Measurements from ENCODE around the gene PCDH9. TPM values are rescaled to one million over a fixed set of nuclear protein-coding genes. Genes with fewer than 3 reads are reported as not detected.
"Not testable (repeated sequence)": the region's sequence is repeated elsewhere in the genome, so short reads cannot be mapped to it uniquely, and the experiment has no call there.

PCDH9 gene
- total RNA-seq, 2 donors from 2014 or later, result 0.20 to 0.50 TPM

- no peak overlapping the region for H3K4me3 Mint-ChIP-seq
- ATAC-seq, result no peak
- DNase-seq (ENCODE audit: low spot score), result no peak
- H3K9me3 Mint-ChIP-seq, result peaks cover 9% of the 10 kb centered on the region
- H3K27ac Mint-ChIP-seq, result no peak overlapping the region
- H3K27me3 Mint-ChIP-seq, result no peaks in the 10 kb centered on the region
- H3K36me3 Mint-ChIP-seq, result no peaks in the 10 kb centered on the region
- no peaks in the 10 kb centered on the region for H3K4me1 Mint-ChIP-seq (ENCODE audit: low read depth in 2 of 2)
Observed at GRCh38 chr13:66774046-66774445, 456.1 kb downstream of the PCDH9 start.

- DNase-seq (ENCODE audit: low spot score) (no peak), ATAC-seq (no peak)
- peaks cover 15% of the 10 kb centered on the region for H3K9me3 Mint-ChIP-seq
- no peak overlapping the region for H3K27ac Mint-ChIP-seq
- peaks cover 11% of the 10 kb centered on the region for H3K36me3 Mint-ChIP-seq
- H3K4me1 Mint-ChIP-seq (ENCODE audit: low read depth in 2 of 2), result no peaks in the 10 kb centered on the region
- H3K4me3 Mint-ChIP-seq, result no peak overlapping the region
- H3K27me3 Mint-ChIP-seq, result no peaks in the 10 kb centered on the region
Observed at GRCh38 chr13:66765559-66765958, 464.6 kb downstream of the PCDH9 start.

- peaks cover 11% of the 10 kb centered on the region for H3K36me3 Mint-ChIP-seq
- DNase-seq (ENCODE audit: low spot score), result not testable (repeated sequence)
- H3K9me3 Mint-ChIP-seq, result peaks cover 18% of the 10 kb centered on the region
Observed at GRCh38 chr13:66760678-66761077, 469.5 kb downstream of the PCDH9 start.

GRCh38 chr13:66759919-66760318 lies 470.2 kb downstream of the PCDH9 start:
- H3K4me1 Mint-ChIP-seq (ENCODE audit: low read depth in 2 of 2), result no peaks in the 10 kb centered on the region
- no peak for ATAC-seq
- no peaks in the 10 kb centered on the region for H3K27me3 Mint-ChIP-seq
- H3K4me3 Mint-ChIP-seq, result no peak overlapping the region
- H3K27ac Mint-ChIP-seq, result no peak overlapping the region
- DNase-seq (ENCODE audit: low spot score), result no peak
- peaks cover 16% of the 10 kb centered on the region for H3K9me3 Mint-ChIP-seq
- H3K36me3 Mint-ChIP-seq, result peaks cover 11% of the 10 kb centered on the region

More at GRCh38 chr13:66760678-66761077, 469.5 kb downstream of the PCDH9 start:
- H3K4me1 Mint-ChIP-seq (ENCODE audit: low read depth in 2 of 2); H3K4me3 Mint-ChIP-seq; H3K27ac Mint-ChIP-seq; H3K27me3 Mint-ChIP-seq; ATAC-seq: not testable (repeated sequence)

- Mint-ChIP-seq H3K27ac (no peak overlapping the region), H3K4me3 (no peak overlapping the region), H3K36me3 (no peaks in the 10 kb centered on the region), H3K4me1 (ENCODE audit: low read depth in 2 of 2) (no peaks in the 10 kb centered on the region), H3K9me3 (peaks cover 10% of the 10 kb centered on the region), H3K27me3 (no peaks in the 10 kb centered on the region)
- ATAC-seq, result no peak
- DNase-seq (ENCODE audit: low spot score), result no peak
Observed at GRCh38 chr13:66751691-66752090, 478.4 kb downstream of the PCDH9 start.

- no peak for DNase-seq (ENCODE audit: low spot score)
- no peaks in the 10 kb centered on the region for H3K27me3 Mint-ChIP-seq
- H3K36me3 Mint-ChIP-seq, result no peaks in the 10 kb centered on the region
- H3K9me3 Mint-ChIP-seq, result peaks cover 13% of the 10 kb centered on the region
- H3K4me1 Mint-ChIP-seq (ENCODE audit: low read depth in 2 of 2), result no peaks in the 10 kb centered on the region
- H3K4me3 Mint-ChIP-seq, result no peak overlapping the region
- no peak for ATAC-seq
- H3K27ac Mint-ChIP-seq, result no peak overlapping the region
Observed at GRCh38 chr13:66748712-66749111, 481.4 kb downstream of the PCDH9 start.

GRCh38 chr13:66745307-66745706 lies 484.8 kb downstream of the PCDH9 start:
- Mint-ChIP-seq H3K4me3 (no peak overlapping the region), H3K9me3 (peaks cover 7% of the 10 kb centered on the region), H3K27me3 (no peaks in the 10 kb centered on the region), H3K36me3 (no peaks in the 10 kb centered on the region), H3K4me1 (ENCODE audit: low read depth in 2 of 2) (no peaks in the 10 kb centered on the region), H3K27ac (no peak overlapping the region)
- DNase-seq (ENCODE audit: low spot score), result no peak
- no peak for ATAC-seq

GRCh38 chr13:66723576-66723975 lies 506.6 kb downstream of the PCDH9 start:
- no peaks in the 10 kb centered on the region for H3K36me3 Mint-ChIP-seq
- peaks cover 12% of the 10 kb centered on the region for H3K9me3 Mint-ChIP-seq
- no peaks in the 10 kb centered on the region for H3K27me3 Mint-ChIP-seq
- H3K4me1 Mint-ChIP-seq (ENCODE audit: low read depth in 2 of 2), result no peaks in the 10 kb centered on the region
- no peak overlapping the region for H3K27ac Mint-ChIP-seq
- ATAC-seq, result no peak
- no peak overlapping the region for H3K4me3 Mint-ChIP-seq
- DNase-seq (ENCODE audit: low spot score), result no peak

- Mint-ChIP-seq H3K4me1 (ENCODE audit: low read depth in 2 of 2) (no peaks in the 10 kb centered on the region), H3K36me3 (no peaks in the 10 kb centered on the region), H3K4me3 (no peak overlapping the region), H3K27ac (no peak overlapping the region), H3K9me3 (peaks cover 4% of the 10 kb centered on the region), H3K27me3 (no peaks in the 10 kb centered on the region)
- no peak for ATAC-seq
- DNase-seq (ENCODE audit: low spot score), result no peak
Observed at GRCh38 chr13:66716538-66716937, 513.6 kb downstream of the PCDH9 start.

GRCh38 chr13:66714795-66715194 lies 515.3 kb downstream of the PCDH9 start:
- H3K27ac Mint-ChIP-seq, result no peak overlapping the region
- no peaks in the 10 kb centered on the region for H3K27me3 Mint-ChIP-seq
- no peak overlapping the region for H3K4me3 Mint-ChIP-seq
- H3K36me3 Mint-ChIP-seq, result no peaks in the 10 kb centered on the region
- no peaks in the 10 kb centered on the region for H3K4me1 Mint-ChIP-seq (ENCODE audit: low read depth in 2 of 2)
- ATAC-seq, result no peak
- H3K9me3 Mint-ChIP-seq, result peaks cover 4% of the 10 kb centered on the region
- DNase-seq (ENCODE audit: low spot score), result no peak

- DNase-seq (ENCODE audit: low spot score) (no peak), ATAC-seq (no peak)
- Mint-ChIP-seq H3K36me3 (no peaks in the 10 kb centered on the region), H3K4me3 (no peak overlapping the region), H3K27ac (no peak overlapping the region), H3K27me3 (no peaks in the 10 kb centered on the region), H3K9me3 (peaks cover 3% of the 10 kb centered on the region), H3K4me1 (ENCODE audit: low read depth in 2 of 2) (no peaks in the 10 kb centered on the region)
Observed at GRCh38 chr13:66704110-66704509, 526.0 kb downstream of the PCDH9 start.

GRCh38 chr13:66703597-66703996 lies 526.5 kb downstream of the PCDH9 start:
- Mint-ChIP-seq H3K4me1 (ENCODE audit: low read depth in 2 of 2) (no peaks in the 10 kb centered on the region), H3K27me3 (no peaks in the 10 kb centered on the region), H3K9me3 (peaks cover 3% of the 10 kb centered on the region), H3K27ac (no peak overlapping the region), H3K4me3 (no peak overlapping the region), H3K36me3 (no peaks in the 10 kb centered on the region)
- DNase-seq (ENCODE audit: low spot score), result no peak
- no peak for ATAC-seq

GRCh38 chr13:66700117-66700601 lies 530.0 kb downstream of the PCDH9 start:
- Mint-ChIP-seq H3K9me3 (no peaks in the 10 kb centered on the region), H3K27me3 (no peaks in the 10 kb centered on the region), H3K36me3 (no peaks in the 10 kb centered on the region), H3K4me1 (ENCODE audit: low read depth in 2 of 2) (no peaks in the 10 kb centered on the region), H3K27ac (no peak overlapping the region), H3K4me3 (no peak overlapping the region)
- DNase-seq (ENCODE audit: low spot score), result no peak
- ATAC-seq, result no peak

GRCh38 chr13:66693656-66694055 lies 536.5 kb downstream of the PCDH9 start:
- H3K4me3 Mint-ChIP-seq, result no peak overlapping the region
- ATAC-seq (no peak), DNase-seq (ENCODE audit: low spot score) (no peak)
- H3K36me3 Mint-ChIP-seq, result no peaks in the 10 kb centered on the region
- no peaks in the 10 kb centered on the region for H3K4me1 Mint-ChIP-seq (ENCODE audit: low read depth in 2 of 2)
- no peaks in the 10 kb centered on the region for H3K9me3 Mint-ChIP-seq
- no peaks in the 10 kb centered on the region for H3K27me3 Mint-ChIP-seq
- H3K27ac Mint-ChIP-seq, result no peak overlapping the region

- H3K27ac Mint-ChIP-seq, result no peak overlapping the region
- no peak for ATAC-seq
- H3K36me3 Mint-ChIP-seq, result no peaks in the 10 kb centered on the region
- H3K27me3 Mint-ChIP-seq, result no peaks in the 10 kb centered on the region
- no peak overlapping the region for H3K4me3 Mint-ChIP-seq
- no peaks in the 10 kb centered on the region for H3K9me3 Mint-ChIP-seq
- DNase-seq (ENCODE audit: low spot score), result no peak
- H3K4me1 Mint-ChIP-seq (ENCODE audit: low read depth in 2 of 2), result no peaks in the 10 kb centered on the region
Observed at GRCh38 chr13:66691149-66691548, 539.0 kb downstream of the PCDH9 start.

Data from natural killer cell treated with Interleukin-12 subunit alpha and Interleukin-12 subunit beta and Interleukin-15 and Interleukin-18, amount 100 ng/mL, for 72 hours (primary cell).